ENCODE data around the gene TOX4.

GRCh38 chr14:21520767-21521166 lies 43.8 kb downstream of the TOX4 start:
- TF ChIP-seq, protein P1, sequence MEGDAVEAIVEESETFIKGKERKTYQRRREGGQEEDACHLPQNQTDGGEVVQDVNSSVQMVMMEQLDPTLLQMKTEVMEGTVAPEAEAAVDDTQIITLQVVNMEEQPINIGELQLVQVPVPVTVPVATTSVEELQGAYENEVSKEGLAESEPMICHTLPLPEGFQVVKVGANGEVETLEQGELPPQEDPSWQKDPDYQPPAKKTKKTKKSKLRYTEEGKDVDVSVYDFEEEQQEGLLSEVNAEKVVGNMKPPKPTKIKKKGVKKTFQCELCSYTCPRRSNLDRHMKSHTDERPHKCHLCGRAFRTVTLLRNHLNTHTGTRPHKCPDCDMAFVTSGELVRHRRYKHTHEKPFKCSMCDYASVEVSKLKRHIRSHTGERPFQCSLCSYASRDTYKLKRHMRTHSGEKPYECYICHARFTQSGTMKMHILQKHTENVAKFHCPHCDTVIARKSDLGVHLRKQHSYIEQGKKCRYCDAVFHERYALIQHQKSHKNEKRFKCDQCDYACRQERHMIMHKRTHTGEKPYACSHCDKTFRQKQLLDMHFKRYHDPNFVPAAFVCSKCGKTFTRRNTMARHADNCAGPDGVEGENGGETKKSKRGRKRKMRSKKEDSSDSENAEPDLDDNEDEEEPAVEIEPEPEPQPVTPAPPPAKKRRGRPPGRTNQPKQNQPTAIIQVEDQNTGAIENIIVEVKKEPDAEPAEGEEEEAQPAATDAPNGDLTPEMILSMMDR (IDR thresholded peaks at IDR 0.05; ENCODE audit: low read depth, low read length), result no peak
- no peak for TF ChIP-seq EZH2phosphoT487 (IDR thresholded peaks at IDR 0.05; ENCODE audit: low read depth)
